Natural killer cell (primary cell): ENCODE measurements around the gene ZNF326. TPM values are rescaled to one million over a fixed set of nuclear protein-coding genes. Genes with fewer than 3 reads are reported as not detected.

ENCODE experiments used
- ATAC-seq, 3 donors: fragments of 150-1000 bp in 2 of 3; fragments of 200-7000 bp in 1 of 3; cut with Tn5 transposase; 1 replicate in 1 of 3; 2 replicates in 2 of 3; pipeline ENCODE4 v1.10.0; 2021; ENCODE audit warnings: mild to moderate bottlenecking in 2 of 3, moderate library complexity in 2 of 3
- DNase-seq, 2 donors: peaks; one replicate each; pipeline versions ENCODE4 v3.0.0 to v3.0.0-alpha.2; 2013 to 2021; ENCODE audit warnings: mixed read lengths in 1 of 2
- H3K27ac ChIP-seq: one replicate; pipeline ENCODE4 v1.5.1; 2013; ENCODE audit warnings: mild to moderate bottlenecking, low read length
- H3K27me3 ChIP-seq: one replicate; pipeline ENCODE4 v1.6.1; 2013; ENCODE audit warnings: low read length; ENCODE audit not compliant: control insufficient read depth, insufficient read depth
- H3K36me3 ChIP-seq: one replicate; pipeline ENCODE4 v1.6.1; 2013; ENCODE audit warnings: low read length; ENCODE audit not compliant: control insufficient read depth, insufficient read depth
- H3K4me1 ChIP-seq: one replicate; pipeline ENCODE4 v1.6.1; 2013; ENCODE audit warnings: low read length; ENCODE audit not compliant: control insufficient read depth, insufficient read depth
- H3K4me3 ChIP-seq: one replicate; pipeline ENCODE4 v1.5.1; 2013; ENCODE audit warnings: low read length
- H3K9me3 ChIP-seq: one replicate; pipeline ENCODE4 v1.6.1; 2013; ENCODE audit warnings: low read length; ENCODE audit not compliant: control insufficient read depth, insufficient read depth
- H3K27ac Mint-ChIP-seq, 2 donors: one replicate each; pipeline ENCODE4 v1.8.0; 2022; ENCODE audit warnings: mild to moderate bottlenecking in 2 of 2, mixed read lengths in 2 of 2, moderate library complexity in 1 of 2
- H3K27me3 Mint-ChIP-seq, 2 donors: one replicate each; pipeline ENCODE4 v1.8.0; 2022; ENCODE audit warnings: low read depth in 2 of 2, mixed read lengths in 2 of 2
- H3K36me3 Mint-ChIP-seq: one replicate; pipeline ENCODE4 v1.8.0; 2022; ENCODE audit warnings: mixed read lengths
- H3K4me1 Mint-ChIP-seq, 2 donors: one replicate each; pipeline ENCODE4 v1.8.0; 2022; ENCODE audit warnings: mixed read lengths in 2 of 2
- H3K4me3 Mint-ChIP-seq: one replicate; pipeline ENCODE4 v1.8.0; 2022; ENCODE audit warnings: mild to moderate bottlenecking, moderate library complexity, mixed read lengths
- H3K9me3 Mint-ChIP-seq, 2 donors: one replicate each; pipeline ENCODE4 v1.8.0; 2022; ENCODE audit warnings: mixed read lengths in 2 of 2
- WGBS: methylation state at CpG from one replicate; pipeline ENCODE4 v1.1.7; 2013; ENCODE audit warnings: missing lambda C conversion rate; ENCODE audit not compliant: insufficient coverage; 5-methylcytosine and 5-hydroxymethylcytosine counted together
- intact Hi-C: fragments of 100-400 bp; cut with micrococcal nuclease; formaldehyde crosslinking; loops from one replicate; pipeline ENCODE4 v1.14.2; 2022
- total RNA-seq, 4 donors: library from RNA; stranded (reverse); fragments of 120-200 nt in 1 of 4; gene quantifications; one replicate each; pipeline versions ENCODE4 v1.2.3 to v1.2.4, GENCODE V29; 2013 to 2022
- TF ChIP-seq, protein P1 (sequence below): fragments of 200-600 bp; IDR thresholded peaks from one replicate; pipeline ENCODE4 v1.8.0; 2022; ENCODE audit warnings: antibody characterized with exemption

Gene ZNF326
- total RNA-seq, 3 donors from 2014 or later (not counting 1 experiment from before 2014, with no cell fraction given), result 44.4 to 49.2 (median 45.7) TPM

DNA sequence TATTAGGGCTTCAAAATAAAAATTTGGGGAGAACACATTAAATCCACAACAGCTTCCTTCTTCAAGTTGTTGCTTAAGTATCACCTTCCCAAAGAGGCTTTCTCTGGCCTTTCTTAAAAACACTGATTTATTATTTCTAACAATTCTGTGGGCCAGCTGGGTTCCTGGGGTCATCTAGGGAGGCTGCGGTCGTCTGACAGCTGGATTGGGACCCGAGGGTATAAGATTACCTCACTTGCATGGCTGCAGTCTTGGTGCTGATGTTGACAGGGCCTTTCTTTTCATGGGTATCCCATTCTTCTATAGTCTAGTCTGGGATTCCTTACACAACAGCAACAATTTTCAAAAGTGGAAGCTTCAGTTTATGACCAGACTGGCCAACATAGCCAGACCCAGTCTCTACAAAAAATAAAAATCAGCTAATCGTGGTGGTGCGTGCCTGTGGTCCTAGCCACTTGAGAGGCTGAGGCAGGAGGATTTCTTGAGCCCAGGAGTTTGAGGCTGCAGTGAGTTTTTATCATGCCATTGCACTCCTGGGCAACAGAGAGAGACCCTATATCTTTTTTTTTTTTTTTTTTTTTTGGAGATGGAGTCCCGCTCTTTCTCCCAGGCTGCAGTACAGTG lies 46.1 kb upstream of the ZNF326 start:
- Histone ChIP-seq H3K4me1 (peaks cover 3% of the 10 kb centered on the region), H3K27ac (no peak overlapping the region), H3K36me3 (no peaks in the 10 kb centered on the region), H3K27me3 (no peaks in the 10 kb centered on the region), H3K9me3 (no peaks in the 10 kb centered on the region), H3K4me3 (no peak overlapping the region)
- H3K4me1 Mint-ChIP-seq, result peaks cover 0 to 5% of the 10 kb centered on the region in 2 donors
- TF ChIP-seq, protein P1, sequence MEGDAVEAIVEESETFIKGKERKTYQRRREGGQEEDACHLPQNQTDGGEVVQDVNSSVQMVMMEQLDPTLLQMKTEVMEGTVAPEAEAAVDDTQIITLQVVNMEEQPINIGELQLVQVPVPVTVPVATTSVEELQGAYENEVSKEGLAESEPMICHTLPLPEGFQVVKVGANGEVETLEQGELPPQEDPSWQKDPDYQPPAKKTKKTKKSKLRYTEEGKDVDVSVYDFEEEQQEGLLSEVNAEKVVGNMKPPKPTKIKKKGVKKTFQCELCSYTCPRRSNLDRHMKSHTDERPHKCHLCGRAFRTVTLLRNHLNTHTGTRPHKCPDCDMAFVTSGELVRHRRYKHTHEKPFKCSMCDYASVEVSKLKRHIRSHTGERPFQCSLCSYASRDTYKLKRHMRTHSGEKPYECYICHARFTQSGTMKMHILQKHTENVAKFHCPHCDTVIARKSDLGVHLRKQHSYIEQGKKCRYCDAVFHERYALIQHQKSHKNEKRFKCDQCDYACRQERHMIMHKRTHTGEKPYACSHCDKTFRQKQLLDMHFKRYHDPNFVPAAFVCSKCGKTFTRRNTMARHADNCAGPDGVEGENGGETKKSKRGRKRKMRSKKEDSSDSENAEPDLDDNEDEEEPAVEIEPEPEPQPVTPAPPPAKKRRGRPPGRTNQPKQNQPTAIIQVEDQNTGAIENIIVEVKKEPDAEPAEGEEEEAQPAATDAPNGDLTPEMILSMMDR, result no peak
- WGBS, result 96% methylated on average over 6 of the region's 6 CpGs
- H3K27me3 Mint-ChIP-seq, result no peaks in the 10 kb centered on the region
- H3K27ac Mint-ChIP-seq, result no peak overlapping the region
- H3K4me3 Mint-ChIP-seq, result no peak overlapping the region
- H3K36me3 Mint-ChIP-seq, result no peaks in the 10 kb centered on the region
- DNase-seq (no peak), ATAC-seq (no peak)
- intact Hi-C loops, result no loop called here
- H3K9me3 Mint-ChIP-seq, result no peaks in the 10 kb centered on the region

DNA sequence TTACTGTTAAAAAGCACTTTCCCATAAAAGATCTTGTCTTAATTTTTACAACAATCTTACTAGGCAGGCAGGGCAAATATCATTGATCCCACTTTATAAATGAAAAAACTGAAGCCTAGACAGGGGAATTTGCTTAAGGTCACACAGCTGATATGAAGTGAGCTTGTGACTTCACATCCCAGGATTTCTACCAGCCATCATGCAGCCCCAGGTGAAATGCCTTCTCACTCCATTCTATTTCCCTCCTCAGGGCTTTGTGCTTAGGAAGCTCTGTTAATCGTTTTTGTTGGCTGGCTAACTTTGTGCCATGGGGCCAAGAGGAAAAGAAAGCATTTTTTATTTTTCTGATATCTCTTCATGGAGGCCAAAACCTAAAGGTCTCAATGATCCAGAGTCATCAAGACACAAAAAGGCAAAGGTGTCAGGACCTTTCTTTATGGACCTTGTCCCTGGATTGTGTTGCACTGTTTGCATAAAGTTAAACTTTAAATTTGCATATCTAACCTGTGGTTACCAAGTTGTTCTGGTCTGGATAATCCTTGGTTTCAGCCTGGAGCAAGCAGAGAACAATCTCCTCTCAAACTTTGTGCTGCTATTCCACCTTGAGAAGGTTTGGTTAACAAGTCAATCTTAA lies 44.8 kb upstream of the ZNF326 start:
- ATAC-seq (no peak), DNase-seq (no peak)
- TF ChIP-seq, protein P1, result no peak
- no peaks in the 10 kb centered on the region for H3K27me3 Mint-ChIP-seq
- 63% methylated on average over 1 of the region's 1 CpG for WGBS
- no peaks in the 10 kb centered on the region for H3K9me3 ChIP-seq
- peaks cover 0 to 5% of the 10 kb centered on the region in 2 donors for H3K4me1 Mint-ChIP-seq
- no peak overlapping the region for H3K4me3 Mint-ChIP-seq
- no peak overlapping the region for H3K27ac ChIP-seq
- H3K36me3 Mint-ChIP-seq, result no peaks in the 10 kb centered on the region
- H3K4me1 ChIP-seq, result peaks cover 3% of the 10 kb centered on the region
- no peaks in the 10 kb centered on the region for H3K9me3 Mint-ChIP-seq
- no peaks in the 10 kb centered on the region for H3K27me3 ChIP-seq
- no peak overlapping the region for H3K27ac Mint-ChIP-seq
- H3K36me3 ChIP-seq, result no peaks in the 10 kb centered on the region
- intact Hi-C loops, result no loop called here
- H3K4me3 ChIP-seq, result no peak overlapping the region

DNA sequence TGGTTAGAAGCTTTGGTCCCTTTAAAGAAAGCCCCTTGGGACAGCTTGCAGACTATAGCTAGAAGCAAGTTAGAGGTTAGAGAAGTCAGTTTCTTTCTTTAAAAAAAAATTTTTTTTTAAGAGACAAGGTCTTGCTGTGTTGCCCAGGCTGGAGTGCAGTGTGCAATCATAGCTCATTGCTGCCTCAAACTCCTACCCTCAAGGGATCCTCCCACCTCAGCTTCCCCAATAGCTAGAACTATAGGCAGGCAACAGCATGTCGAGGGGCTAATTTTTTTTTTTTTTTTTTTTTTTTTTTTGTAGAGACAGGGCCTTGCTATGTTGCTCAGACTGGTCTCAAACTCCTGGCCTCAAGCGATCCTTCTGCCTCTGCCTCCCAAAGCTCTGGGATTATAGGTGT lies 44.2 kb upstream of the ZNF326 start:
- no peaks in the 10 kb centered on the region for H3K27me3 Mint-ChIP-seq
- DNase-seq (no peak), ATAC-seq (no peak)
- H3K27ac ChIP-seq, result no peak overlapping the region
- no peaks in the 10 kb centered on the region for H3K36me3 ChIP-seq
- H3K9me3 ChIP-seq, result no peaks in the 10 kb centered on the region
- H3K4me1 ChIP-seq, result peaks cover 3% of the 10 kb centered on the region
- H3K36me3 Mint-ChIP-seq, result no peaks in the 10 kb centered on the region
- no peak overlapping the region for H3K27ac Mint-ChIP-seq
- WGBS, result 83% methylated on average over 1 of the region's 2 CpGs
- H3K4me3 ChIP-seq, result no peak overlapping the region
- TF ChIP-seq, protein P1, result no peak
- peaks cover 0 to 5% of the 10 kb centered on the region in 2 donors for H3K4me1 Mint-ChIP-seq
- H3K9me3 Mint-ChIP-seq, result no peaks in the 10 kb centered on the region
- no peaks in the 10 kb centered on the region for H3K27me3 ChIP-seq
- intact Hi-C loops, result no loop called here
- no peak overlapping the region for H3K4me3 Mint-ChIP-seq
